Measurements from ENCODE around the gene EHBP1. TPM values are rescaled to one million over a fixed set of nuclear protein-coding genes. Genes with fewer than 3 reads are reported as not detected.
A peak's percentile ranks its signal among the peaks of the same experiment; 100 is the strongest.

The EHBP1 gene
- total RNA-seq, 2 donors from 2014 or later = 34.6 to 49.8 TPM

- H3K4me3 Mint-ChIP-seq = no peak overlapping the region
- H3K36me3 ChIP-seq (ENCODE audit: control insufficient read depth, insufficient read depth, low read length) = peaks cover 3% of the 10 kb centered on the region
- peaks cover 10% of the 10 kb centered on the region for H3K4me1 Mint-ChIP-seq
- no peak overlapping the region for H3K27ac ChIP-seq (ENCODE audit: low read depth, low read length)
- no peak for TF ChIP-seq CTCF (conservative IDR thresholded peaks at IDR 0.05)
- no peaks in the 10 kb centered on the region for H3K27me3 Mint-ChIP-seq (ENCODE audit: insufficient read depth)
- H3K9me3 ChIP-seq (ENCODE audit: control insufficient read depth, low read length) = no peaks in the 10 kb centered on the region
- H3K9me3 Mint-ChIP-seq = no peaks in the 10 kb centered on the region
- DNase-seq = no peak
- no peak overlapping the region for H3K9ac ChIP-seq (ENCODE audit: extremely low read depth, low read length, poor library complexity, severe bottlenecking)
- no peak overlapping the region for H3K4me3 ChIP-seq (ENCODE audit: low read length)
- peaks cover 6% of the 10 kb centered on the region for H3K36me3 Mint-ChIP-seq (ENCODE audit: low read depth)
- H3K27me3 ChIP-seq (ENCODE audit: control insufficient read depth, insufficient read depth, low read length, poor library complexity, severe bottlenecking) = no peaks in the 10 kb centered on the region
- H3K27ac Mint-ChIP-seq = no peak overlapping the region
- peaks cover 6% of the 10 kb centered on the region for H3K4me1 ChIP-seq (ENCODE audit: control insufficient read depth, insufficient read depth, low read length)
These were observed 296.1 kb downstream of the EHBP1 start for GRCh38 chr2:63001576-63001975.

GRCh38 chr2:63003351-63003750 is 297.8 kb downstream of the EHBP1 start:
- 93 to 100% methylated on average over 3 to 4 of the region's 4 CpGs for WGBS, 2 experiments (ENCODE audit: insufficient coverage in 1 of 2, insufficient read length in 1 of 2)
- no peaks in the 10 kb centered on the region for H3K4me1 ChIP-seq (ENCODE audit: control insufficient read depth, insufficient read depth, low read length)
- Mint-ChIP-seq H3K36me3 (ENCODE audit: low read depth) (peaks cover 6% of the 10 kb centered on the region), H3K9me3 (no peaks in the 10 kb centered on the region), H3K4me3 (no peak overlapping the region), H3K27me3 (ENCODE audit: insufficient read depth) (no peaks in the 10 kb centered on the region), H3K27ac (no peak overlapping the region), H3K4me1 (peaks cover 21% of the 10 kb centered on the region)
- no peak for DNase-seq
- no peak overlapping the region for H3K27ac ChIP-seq (ENCODE audit: low read depth, low read length)
- H3K9ac ChIP-seq (ENCODE audit: extremely low read depth, low read length, poor library complexity, severe bottlenecking) = no peak overlapping the region
- H3K27me3 ChIP-seq (ENCODE audit: control insufficient read depth, insufficient read depth, low read length, poor library complexity, severe bottlenecking) = no peaks in the 10 kb centered on the region
- H3K9me3 ChIP-seq (ENCODE audit: control insufficient read depth, low read length) = no peaks in the 10 kb centered on the region
- TF ChIP-seq CTCF (conservative IDR thresholded peaks at IDR 0.05) = no peak
- no peak overlapping the region for H3K4me3 ChIP-seq (ENCODE audit: low read length)
- peaks cover 3% of the 10 kb centered on the region for H3K36me3 ChIP-seq (ENCODE audit: control insufficient read depth, insufficient read depth, low read length)

GRCh38 chr2:63007813-63008458 is 302.4 kb downstream of the EHBP1 start:
- H3K4me3 ChIP-seq (ENCODE audit: low read length) = no peak overlapping the region
- peaks cover 4% of the 10 kb centered on the region for H3K36me3 ChIP-seq (ENCODE audit: control insufficient read depth, insufficient read depth, low read length)
- H3K27ac Mint-ChIP-seq = no peak overlapping the region
- H3K27ac ChIP-seq (ENCODE audit: low read depth, low read length) = no peak overlapping the region
- peak overlapping the region; percentile 31 for H3K9ac ChIP-seq (ENCODE audit: extremely low read depth, low read length, poor library complexity, severe bottlenecking)
- H3K9me3 ChIP-seq (ENCODE audit: control insufficient read depth, low read length) = no peaks in the 10 kb centered on the region
- no peak for DNase-seq
- no peaks in the 10 kb centered on the region for H3K27me3 Mint-ChIP-seq (ENCODE audit: insufficient read depth)
- no peak overlapping the region for H3K4me3 Mint-ChIP-seq
- H3K27me3 ChIP-seq (ENCODE audit: control insufficient read depth, insufficient read depth, low read length, poor library complexity, severe bottlenecking) = no peaks in the 10 kb centered on the region
- H3K36me3 Mint-ChIP-seq (ENCODE audit: low read depth) = no peaks in the 10 kb centered on the region
- H3K4me1 Mint-ChIP-seq = peaks cover 33% of the 10 kb centered on the region
- no peak for TF ChIP-seq CTCF (conservative IDR thresholded peaks at IDR 0.05)
- H3K4me1 ChIP-seq (ENCODE audit: control insufficient read depth, insufficient read depth, low read length) = no peaks in the 10 kb centered on the region
- H3K9me3 Mint-ChIP-seq = no peaks in the 10 kb centered on the region

Data from endodermal cell (in vitro differentiated cells).